PFSK-1 (cell line): ENCODE measurements around the gene KRTAP9-6.

Experiments
- FOXP2 ChIP-seq: optimal IDR thresholded peaks from 2 replicates; pipeline ENCODE3; 2011; ENCODE audit warnings: borderline replicate concordance, control low read depth, inconsistent platforms; ENCODE audit not compliant: insufficient read depth; ENCODE audit errors: extremely low read length, extremely low read depth
- POLR2AphosphoS5 ChIP-seq: IDR thresholded peaks from 2 replicates; pipeline ENCODE4 v1.6.1; 2012; ENCODE audit warnings: low read depth, mild to moderate bottlenecking, control low read depth, low read length, moderate library complexity
- SIN3A ChIP-seq: IDR thresholded peaks from 2 replicates; pipeline ENCODE4 v1.6.1; 2012; ENCODE audit warnings: mild to moderate bottlenecking, low read length, moderate library complexity, borderline replicate concordance; ENCODE audit not compliant: insufficient read depth
- TAF1 ChIP-seq: IDR thresholded peaks from 2 replicates; pipeline ENCODE4 v1.6.1; 2012; ENCODE audit warnings: low read length, control low read depth, borderline replicate concordance; ENCODE audit not compliant: insufficient read depth
- TF ChIP-seq, protein P1 (sequence below), 2 experiments: IDR thresholded peaks; 2 replicates each; pipeline versions ENCODE4 v1.6.1 to v1.8.0; 2011 to 2012; ENCODE audit warnings: low read depth in 2 of 2, low read length in 2 of 2, control low read depth in 1 of 2, inconsistent platforms in 1 of 2, mild to moderate bottlenecking in 1 of 2, moderate library complexity in 1 of 2; ENCODE audit not compliant: insufficient read depth in 1 of 2

- no peak for TF ChIP-seq SIN3A
- no peak for TF ChIP-seq POLR2AphosphoS5
- TF ChIP-seq, protein P1, sequence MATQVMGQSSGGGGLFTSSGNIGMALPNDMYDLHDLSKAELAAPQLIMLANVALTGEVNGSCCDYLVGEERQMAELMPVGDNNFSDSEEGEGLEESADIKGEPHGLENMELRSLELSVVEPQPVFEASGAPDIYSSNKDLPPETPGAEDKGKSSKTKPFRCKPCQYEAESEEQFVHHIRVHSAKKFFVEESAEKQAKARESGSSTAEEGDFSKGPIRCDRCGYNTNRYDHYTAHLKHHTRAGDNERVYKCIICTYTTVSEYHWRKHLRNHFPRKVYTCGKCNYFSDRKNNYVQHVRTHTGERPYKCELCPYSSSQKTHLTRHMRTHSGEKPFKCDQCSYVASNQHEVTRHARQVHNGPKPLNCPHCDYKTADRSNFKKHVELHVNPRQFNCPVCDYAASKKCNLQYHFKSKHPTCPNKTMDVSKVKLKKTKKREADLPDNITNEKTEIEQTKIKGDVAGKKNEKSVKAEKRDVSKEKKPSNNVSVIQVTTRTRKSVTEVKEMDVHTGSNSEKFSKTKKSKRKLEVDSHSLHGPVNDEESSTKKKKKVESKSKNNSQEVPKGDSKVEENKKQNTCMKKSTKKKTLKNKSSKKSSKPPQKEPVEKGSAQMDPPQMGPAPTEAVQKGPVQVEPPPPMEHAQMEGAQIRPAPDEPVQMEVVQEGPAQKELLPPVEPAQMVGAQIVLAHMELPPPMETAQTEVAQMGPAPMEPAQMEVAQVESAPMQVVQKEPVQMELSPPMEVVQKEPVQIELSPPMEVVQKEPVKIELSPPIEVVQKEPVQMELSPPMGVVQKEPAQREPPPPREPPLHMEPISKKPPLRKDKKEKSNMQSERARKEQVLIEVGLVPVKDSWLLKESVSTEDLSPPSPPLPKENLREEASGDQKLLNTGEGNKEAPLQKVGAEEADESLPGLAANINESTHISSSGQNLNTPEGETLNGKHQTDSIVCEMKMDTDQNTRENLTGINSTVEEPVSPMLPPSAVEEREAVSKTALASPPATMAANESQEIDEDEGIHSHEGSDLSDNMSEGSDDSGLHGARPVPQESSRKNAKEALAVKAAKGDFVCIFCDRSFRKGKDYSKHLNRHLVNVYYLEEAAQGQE (IDR thresholded peaks at IDR 0.05; ENCODE audit: insufficient read depth in 1 of 2, low read depth in 2 of 2, low read length in 2 of 2): no peak
- TF ChIP-seq TAF1: no peak
- no peak for TF ChIP-seq FOXP2
These were observed 8.9 kb upstream of the KRTAP9-6 start for GRCh38 chr17:41256291-41256685.
